Trophoblast cell (in vitro differentiated cells and primary cell): ENCODE results near the gene ODF4.

Source experiments
- DNase-seq, 2 donors: peaks; one replicate each; pipeline ENCODE4 v3.0.0-alpha.2; 2016
- H2AFZ ChIP-seq: 2 replicates; pipeline ENCODE4 v1.6.1; 2013; ENCODE audit warnings: low read length, moderate library complexity, mild to moderate bottlenecking; ENCODE audit not compliant: insufficient read depth, poor library complexity
- H2AK5ac ChIP-seq: 2 replicates; pipeline ENCODE4 v1.6.1; 2013; ENCODE audit warnings: mild to moderate bottlenecking, low read length
- H2BK120ac ChIP-seq: 2 replicates; pipeline ENCODE4 v1.6.1; 2013; ENCODE audit warnings: low read length, mild to moderate bottlenecking, moderate library complexity; ENCODE audit not compliant: insufficient read depth, poor library complexity
- H2BK12ac ChIP-seq: 2 replicates; pipeline ENCODE4 v1.6.1; 2013; ENCODE audit warnings: mild to moderate bottlenecking, low read length, moderate library complexity
- H2BK5ac ChIP-seq: 2 replicates; pipeline ENCODE4 v1.6.1; 2013; ENCODE audit warnings: low read length, low read depth, moderate library complexity, mild to moderate bottlenecking; ENCODE audit not compliant: poor library complexity
- H3K14ac ChIP-seq: 2 replicates; pipeline ENCODE4 v1.6.1; 2013; ENCODE audit warnings: mild to moderate bottlenecking, low read length
- H3K18ac ChIP-seq: 2 replicates; pipeline ENCODE4 v1.6.1; 2013; ENCODE audit warnings: mild to moderate bottlenecking, low read length
- H3K23ac ChIP-seq: 2 replicates; pipeline ENCODE4 v1.6.1; 2013; ENCODE audit warnings: low read length
- H3K27ac ChIP-seq: 2 replicates; pipeline ENCODE4 v1.5.1; 2013; ENCODE audit warnings: low read depth, mild to moderate bottlenecking, inconsistent platforms, low read length, moderate library complexity
- H3K27me3 ChIP-seq: 2 replicates; pipeline ENCODE4 v1.6.1; 2013; ENCODE audit warnings: inconsistent platforms, mild to moderate bottlenecking, low read length, moderate library complexity; ENCODE audit not compliant: insufficient read depth
- H3K36me3 ChIP-seq, 2 experiments: 1 replicate in 1 of 2; 2 replicates in 1 of 2; pipeline ENCODE4 v1.6.1; 2013; ENCODE audit warnings: low read length in 2 of 2, mild to moderate bottlenecking in 2 of 2, moderate library complexity in 1 of 2; ENCODE audit not compliant: insufficient read depth in 2 of 2, control insufficient read depth in 1 of 2
- H3K4ac ChIP-seq: 2 replicates; pipeline ENCODE4 v1.6.1; 2013; ENCODE audit warnings: low read depth, mild to moderate bottlenecking, low read length, moderate library complexity
- H3K4me1 ChIP-seq, 2 experiments: 1 replicate in 1 of 2; 2 replicates in 1 of 2; pipeline ENCODE4 v1.6.1; 2013; ENCODE audit warnings: low read length in 2 of 2, mild to moderate bottlenecking in 2 of 2, moderate library complexity in 1 of 2; ENCODE audit not compliant: insufficient read depth in 2 of 2, control insufficient read depth in 1 of 2
- H3K4me2 ChIP-seq: 2 replicates; pipeline ENCODE4 v1.6.1; 2013; ENCODE audit warnings: inconsistent platforms, mild to moderate bottlenecking, low read length, moderate library complexity
- H3K4me3 ChIP-seq: 2 replicates; pipeline ENCODE4 v1.5.1; 2013; ENCODE audit warnings: mild to moderate bottlenecking, low read depth, low read length, inconsistent platforms
- H3K79me1 ChIP-seq: one replicate; pipeline ENCODE4 v1.6.1; 2013; ENCODE audit warnings: low read length
- H3K79me2 ChIP-seq: 2 replicates; pipeline ENCODE4 v1.6.1; 2013; ENCODE audit warnings: low read length, mild to moderate bottlenecking; ENCODE audit not compliant: control insufficient read depth, insufficient read depth, poor library complexity
- H3K9ac ChIP-seq: 2 replicates; pipeline ENCODE4 v1.6.1; 2013; ENCODE audit warnings: mild to moderate bottlenecking, low read length
- H3K9me3 ChIP-seq: 2 replicates; pipeline ENCODE4 v1.6.1; 2013; ENCODE audit warnings: low read depth, mild to moderate bottlenecking, control low read depth, inconsistent platforms, low read length; ENCODE audit not compliant: insufficient read depth
- H4K12ac ChIP-seq: 2 replicates; pipeline ENCODE4 v1.6.1; 2013; ENCODE audit warnings: low read depth, mild to moderate bottlenecking, low read length, moderate library complexity
- H4K8ac ChIP-seq: 2 replicates; pipeline ENCODE4 v1.6.1; 2013; ENCODE audit warnings: low read depth, mild to moderate bottlenecking, low read length, moderate library complexity
- H4K91ac ChIP-seq: one replicate; pipeline ENCODE4 v1.6.1; 2013; ENCODE audit warnings: low read depth, mild to moderate bottlenecking, low read length, moderate library complexity
- WGBS: extraction: QIAGEN DNeasy Blood & Tissue Kit; methylation state at CpG from one replicate; pipeline ENCODE4 v1.1.7; 2013; ENCODE audit warnings: missing lambda C conversion rate; ENCODE audit not compliant: insufficient read length, insufficient coverage; ENCODE audit errors: extremely low coverage; 5-methylcytosine and 5-hydroxymethylcytosine counted together

The ODF4 gene

DNA sequence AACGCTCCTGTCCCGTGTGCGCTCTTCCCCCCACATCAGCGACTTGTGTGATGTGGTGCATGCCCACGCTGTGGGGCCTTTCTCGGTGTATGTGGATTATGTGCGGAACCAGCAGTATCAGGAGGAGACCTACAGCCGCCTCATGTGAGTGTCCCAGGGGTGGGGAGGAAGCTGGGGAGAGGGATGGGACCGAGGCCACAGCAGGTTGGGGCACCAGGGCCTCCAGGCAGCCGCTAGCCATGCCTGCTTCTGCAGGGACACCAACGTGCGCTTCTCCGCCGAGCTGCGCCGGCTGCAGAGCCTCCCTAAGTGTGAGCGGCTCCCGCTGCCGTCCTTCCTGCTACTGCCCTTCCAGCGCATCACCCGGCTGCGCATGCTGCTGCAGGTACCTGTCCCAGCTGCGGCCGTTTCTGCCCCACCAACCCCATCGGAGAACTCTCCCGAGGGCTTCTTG is 23.8 kb upstream of the ODF4 start:
- Histone ChIP-seq H3K4me1 (peaks cover 2% of the 10 kb centered on the region in 2 experiments), H3K23ac (no peak overlapping the region), H3K9ac (no peak overlapping the region), H4K8ac (no peak overlapping the region), H4K12ac (no peak overlapping the region), H2AFZ (no peak overlapping the region), H2BK5ac (no peak overlapping the region), H3K4me2 (peak overlapping the region; percentile 51), H3K4ac (no peak overlapping the region), H3K14ac (no peak overlapping the region), H2BK12ac (no peak overlapping the region), H2BK120ac (no peak overlapping the region), H3K18ac (no peak overlapping the region), H3K27me3 (peaks cover 20% of the 10 kb centered on the region), H3K27ac (no peak overlapping the region), H3K79me2 (no peaks in the 10 kb centered on the region), H3K9me3 (peaks cover 5% of the 10 kb centered on the region), H4K91ac (no peak overlapping the region), H3K79me1 (no peaks in the 10 kb centered on the region), H3K4me3 (no peak overlapping the region), H2AK5ac (no peak overlapping the region), H3K36me3 (no peaks in the 10 kb centered on the region)
- no CpG with 5 or more reads among the region's 26 CpGs for WGBS
- no peak for DNase-seq

DNA sequence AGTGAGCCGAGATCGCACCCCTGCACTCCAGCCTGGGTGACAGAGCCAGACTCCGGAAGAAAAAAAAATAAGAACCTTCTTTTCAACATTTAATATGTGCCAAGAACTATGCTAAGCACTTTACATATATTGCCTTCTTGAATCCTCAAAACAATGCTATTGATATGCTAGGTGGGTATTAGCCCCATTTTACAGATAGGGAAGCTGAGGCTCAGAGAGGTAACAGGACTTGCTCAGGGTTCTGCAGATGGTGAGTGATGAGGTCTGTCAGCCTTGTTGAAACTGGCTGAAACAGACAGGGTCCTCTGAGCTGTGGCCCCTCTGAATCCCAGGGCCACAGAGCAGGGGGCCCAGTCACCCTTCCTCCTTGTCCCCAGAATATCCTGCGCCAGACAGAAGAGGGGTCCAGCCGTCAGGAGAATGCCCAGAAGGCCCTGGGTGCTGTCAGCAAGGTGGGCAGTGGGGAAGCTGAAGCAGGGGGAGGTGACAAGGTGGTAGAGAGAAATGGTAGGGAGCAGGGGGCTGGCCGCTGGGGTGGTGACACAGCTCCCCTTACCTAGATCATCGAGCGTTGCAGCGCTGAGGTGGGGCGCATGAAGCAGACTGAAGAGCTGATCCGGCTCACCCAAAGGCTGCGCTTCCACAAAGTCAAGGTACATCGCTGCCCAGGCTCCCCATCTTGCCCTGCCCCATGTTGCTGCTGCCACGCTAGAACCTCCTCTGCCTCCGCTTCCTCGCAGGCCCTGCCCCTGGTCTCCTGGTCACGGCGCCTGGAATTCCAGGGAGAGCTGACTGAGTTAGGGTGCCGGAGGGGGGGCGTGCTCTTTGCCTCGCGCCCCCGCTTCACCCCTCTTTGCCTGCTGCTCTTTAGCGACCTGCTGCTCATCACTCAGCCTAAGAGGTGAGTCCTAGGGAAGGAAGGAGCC is 21.4 kb upstream of the ODF4 start:
- H3K36me3 ChIP-seq, result no peaks in the 10 kb centered on the region
- WGBS, result no CpG with 5 or more reads among the region's 24 CpGs
- no peak overlapping the region for H2AFZ ChIP-seq
- no peak overlapping the region for H2AK5ac ChIP-seq
- no peak overlapping the region for H3K9ac ChIP-seq
- no peak overlapping the region for H3K4me3 ChIP-seq
- peaks cover 5% of the 10 kb centered on the region for H3K9me3 ChIP-seq
- no peak overlapping the region for H3K4me2 ChIP-seq
- no peak overlapping the region for H2BK5ac ChIP-seq
- H2BK120ac ChIP-seq, result no peak overlapping the region
- H4K91ac ChIP-seq, result no peak overlapping the region
- H3K27me3 ChIP-seq, result peaks cover 20% of the 10 kb centered on the region
- H4K8ac ChIP-seq, result no peak overlapping the region
- H3K23ac ChIP-seq, result no peak overlapping the region
- no peak for DNase-seq
- no peaks in the 10 kb centered on the region for H3K79me1 ChIP-seq
- H4K12ac ChIP-seq, result no peak overlapping the region
- H3K4ac ChIP-seq, result no peak overlapping the region
- H3K27ac ChIP-seq, result no peak overlapping the region
- H3K18ac ChIP-seq, result no peak overlapping the region
- no peak overlapping the region for H3K14ac ChIP-seq
- H3K79me2 ChIP-seq, result no peaks in the 10 kb centered on the region
- H2BK12ac ChIP-seq, result no peak overlapping the region
- H3K4me1 ChIP-seq, result peaks cover 2% of the 10 kb centered on the region in 2 experiments

DNA sequence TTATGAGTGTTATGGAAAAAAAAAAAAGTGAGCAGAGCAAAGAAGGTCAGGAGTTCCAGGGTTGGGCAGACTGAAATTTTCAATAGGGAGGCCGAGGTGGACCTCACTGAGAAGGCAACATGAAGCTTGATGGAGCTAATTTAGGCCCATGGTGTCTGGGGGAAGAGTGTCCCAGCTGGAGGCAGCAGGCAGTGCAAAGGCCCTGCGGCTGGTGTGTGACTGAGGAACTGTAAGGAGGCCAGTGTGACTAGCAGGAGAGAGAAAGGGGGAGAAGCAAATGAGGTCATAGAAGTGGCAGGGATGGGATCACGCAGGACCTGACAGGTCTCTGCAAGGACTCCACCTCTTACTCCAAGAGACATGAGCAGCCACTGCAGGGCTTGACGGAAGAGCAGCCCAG is 19.4 kb upstream of the ODF4 start:
- H4K8ac ChIP-seq, result no peak overlapping the region
- H4K91ac ChIP-seq, result no peak overlapping the region
- H3K4me2 ChIP-seq, result no peak overlapping the region
- H3K4me3 ChIP-seq, result no peak overlapping the region
- H3K14ac ChIP-seq, result no peak overlapping the region
- H3K27me3 ChIP-seq, result peaks cover 11% of the 10 kb centered on the region
- no peak overlapping the region for H3K18ac ChIP-seq
- no peaks in the 10 kb centered on the region for H3K79me1 ChIP-seq
- no peaks in the 10 kb centered on the region for H3K36me3 ChIP-seq
- no CpG with 5 or more reads among the region's 4 CpGs for WGBS
- no peak overlapping the region for H3K9ac ChIP-seq
- H3K4ac ChIP-seq, result no peak overlapping the region
- peaks cover 0 to 2% of the 10 kb centered on the region in 2 experiments for H3K4me1 ChIP-seq
- H2AK5ac ChIP-seq, result no peak overlapping the region
- H2BK12ac ChIP-seq, result no peak overlapping the region
- no peak overlapping the region for H3K27ac ChIP-seq
- H3K79me2 ChIP-seq, result no peaks in the 10 kb centered on the region
- no peak overlapping the region for H2BK5ac ChIP-seq
- H4K12ac ChIP-seq, result no peak overlapping the region
- DNase-seq, result no peak
- no peak overlapping the region for H3K23ac ChIP-seq
- H2BK120ac ChIP-seq, result no peak overlapping the region
- H3K9me3 ChIP-seq, result peaks cover under 1% of the 10 kb centered on the region
- H2AFZ ChIP-seq, result no peak overlapping the region

DNA sequence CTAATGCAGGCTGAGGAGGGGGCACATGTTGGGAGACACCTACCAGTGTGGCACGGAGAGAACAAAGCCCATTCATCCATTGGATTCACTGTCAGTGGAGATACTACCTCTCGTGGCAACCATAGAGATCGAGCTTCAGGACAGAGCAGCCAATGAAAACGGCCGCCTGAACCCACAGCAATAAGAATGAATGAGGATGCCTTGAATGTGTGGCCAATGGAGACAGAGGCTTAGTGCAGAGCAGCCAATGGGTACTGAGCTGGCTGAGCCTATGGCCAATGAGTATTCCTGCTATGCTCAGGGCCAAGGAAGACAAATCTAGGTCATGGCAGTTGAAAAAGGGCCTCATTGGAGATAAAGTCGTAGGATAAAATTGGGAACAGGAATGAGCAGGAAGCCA is 18.6 kb upstream of the ODF4 start:
- Histone ChIP-seq H3K79me1 (no peaks in the 10 kb centered on the region), H2BK5ac (no peak overlapping the region), H3K4me1 (no peaks in the 10 kb centered on the region), H2AK5ac (no peak overlapping the region), H3K9me3 (no peaks in the 10 kb centered on the region), H3K36me3 (no peaks in the 10 kb centered on the region), H2BK12ac (no peak overlapping the region), H2BK120ac (no peak overlapping the region), H4K12ac (no peak overlapping the region), H3K4me2 (no peak overlapping the region), H2AFZ (no peak overlapping the region), H3K14ac (no peak overlapping the region), H3K4me3 (no peak overlapping the region), H3K27me3 (peaks cover 4% of the 10 kb centered on the region), H3K27ac (no peak overlapping the region), H3K9ac (no peak overlapping the region), H3K23ac (no peak overlapping the region), H3K18ac (no peak overlapping the region), H3K79me2 (no peaks in the 10 kb centered on the region), H3K4ac (no peak overlapping the region), H4K91ac (no peak overlapping the region), H4K8ac (no peak overlapping the region)
- DNase-seq, result no peak
- no CpG with 5 or more reads among the region's 6 CpGs for WGBS
